HG03457 (cell line): ENCODE results near the gene PCDHA1.
"Not testable (repeated sequence)": the region's sequence is repeated elsewhere in the genome, so short reads cannot be mapped to it uniquely, and the experiment has no call there.

ENCODE experiments used
- ATAC-seq: cut with Tn5 transposase; IDR thresholded peaks from one replicate; pipeline ENCODE4 v1.9.1; 2021; ENCODE audit warnings: moderate number of reproducible peaks; ENCODE audit not compliant: unreplicated experiment

The PCDHA1 gene

DNA sequence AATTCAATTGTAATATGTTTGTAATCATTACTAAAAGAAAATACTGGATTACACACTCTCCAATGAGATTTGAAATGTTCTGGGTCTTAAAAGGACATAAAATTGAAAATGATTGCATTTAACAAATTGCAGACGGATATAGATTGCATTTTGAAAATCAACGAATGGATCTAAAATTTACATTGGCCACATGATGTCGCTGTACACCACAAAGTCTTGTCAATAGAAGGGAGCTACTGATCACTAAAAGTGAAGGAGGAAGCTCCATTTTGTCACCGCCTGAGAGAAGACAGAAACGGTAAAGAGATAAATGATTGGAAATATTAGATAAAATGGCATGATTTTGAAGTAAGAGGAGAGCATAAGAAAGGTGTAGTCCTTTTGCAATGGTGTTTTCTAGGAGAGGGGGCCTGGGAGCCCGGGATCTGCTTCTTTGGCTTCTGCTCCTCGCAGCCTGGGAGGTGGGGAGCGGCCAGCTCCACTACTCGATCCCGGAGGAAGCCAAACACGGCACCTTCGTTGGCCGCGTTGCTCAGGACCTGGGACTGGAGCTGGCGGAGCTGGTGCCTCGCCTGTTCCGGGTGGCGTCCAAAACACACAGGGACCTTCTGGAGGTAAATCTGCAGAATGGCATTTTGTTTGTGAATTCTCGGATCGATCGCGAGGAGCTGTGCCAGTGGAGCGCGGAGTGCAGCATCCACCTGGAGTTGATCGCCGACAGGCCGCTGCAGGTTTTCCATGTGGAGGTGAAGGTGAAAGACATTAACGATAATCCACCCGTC, at the start of gene PCDHA1:
PCDHA1 (plus strand) TSS at position 236 of the 782 bp plus-strand sequence.
- no peak for ATAC-seq

DNA sequence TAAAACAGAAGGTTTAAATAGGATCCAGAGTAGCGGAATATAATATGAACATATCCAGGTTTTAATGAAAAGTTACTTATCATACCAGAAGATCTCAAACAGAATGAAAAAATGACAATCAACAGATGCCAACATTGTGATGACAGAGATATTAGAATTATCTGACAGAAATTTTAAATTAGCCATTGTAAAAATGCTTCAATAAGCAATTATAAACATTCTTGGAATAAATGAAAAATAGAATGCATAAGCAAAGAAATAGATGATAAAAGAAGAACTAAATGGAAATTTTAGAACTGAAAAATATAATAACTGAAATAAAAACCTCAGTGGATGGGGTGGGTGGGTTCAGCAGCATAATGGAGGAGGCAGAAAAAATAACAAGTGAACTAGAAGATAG, 48.5 kb upstream of the PCDHA1 start:
- no peak for ATAC-seq

DNA sequence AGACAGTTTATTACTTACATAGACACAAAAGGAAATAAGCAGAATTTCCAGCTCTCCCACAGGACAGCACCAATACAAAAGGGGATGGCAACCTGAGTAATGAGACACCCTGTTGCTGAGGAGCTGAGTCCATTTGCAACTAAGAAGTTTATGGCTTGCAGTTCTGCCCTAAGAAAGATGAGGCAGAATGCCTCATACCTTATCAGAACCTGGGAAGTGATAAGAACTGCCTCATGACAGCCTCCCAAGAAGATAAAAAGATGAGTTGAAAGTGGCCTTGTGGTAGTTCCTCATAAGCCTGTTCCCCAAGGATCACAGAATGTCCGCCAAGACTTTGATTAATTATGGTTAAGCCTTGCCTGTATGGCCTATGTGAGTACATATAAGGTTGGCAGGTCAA, 44.0 kb upstream of the PCDHA1 start:
- no peak for ATAC-seq

DNA sequence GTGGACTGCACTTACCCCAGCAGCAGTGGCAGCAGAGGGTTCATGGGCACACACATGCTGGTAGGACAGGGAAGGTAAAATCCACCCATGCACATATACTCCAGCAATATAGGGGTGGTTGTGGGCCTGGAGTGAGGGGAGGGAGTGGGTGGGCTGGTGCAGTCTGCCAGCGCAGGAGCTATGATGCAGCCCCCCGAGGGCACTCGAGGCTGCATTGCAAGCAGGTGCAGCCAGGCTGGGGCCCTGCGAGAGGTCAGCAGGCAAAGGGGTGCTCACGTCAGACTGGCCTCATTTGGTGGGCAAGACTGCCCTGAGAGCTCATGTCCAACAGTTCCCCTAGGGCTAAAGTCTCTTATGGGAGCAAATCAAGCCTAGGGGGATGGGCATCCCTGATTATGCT, 32.4 kb upstream of the PCDHA1 start:
- no peak for ATAC-seq

DNA sequence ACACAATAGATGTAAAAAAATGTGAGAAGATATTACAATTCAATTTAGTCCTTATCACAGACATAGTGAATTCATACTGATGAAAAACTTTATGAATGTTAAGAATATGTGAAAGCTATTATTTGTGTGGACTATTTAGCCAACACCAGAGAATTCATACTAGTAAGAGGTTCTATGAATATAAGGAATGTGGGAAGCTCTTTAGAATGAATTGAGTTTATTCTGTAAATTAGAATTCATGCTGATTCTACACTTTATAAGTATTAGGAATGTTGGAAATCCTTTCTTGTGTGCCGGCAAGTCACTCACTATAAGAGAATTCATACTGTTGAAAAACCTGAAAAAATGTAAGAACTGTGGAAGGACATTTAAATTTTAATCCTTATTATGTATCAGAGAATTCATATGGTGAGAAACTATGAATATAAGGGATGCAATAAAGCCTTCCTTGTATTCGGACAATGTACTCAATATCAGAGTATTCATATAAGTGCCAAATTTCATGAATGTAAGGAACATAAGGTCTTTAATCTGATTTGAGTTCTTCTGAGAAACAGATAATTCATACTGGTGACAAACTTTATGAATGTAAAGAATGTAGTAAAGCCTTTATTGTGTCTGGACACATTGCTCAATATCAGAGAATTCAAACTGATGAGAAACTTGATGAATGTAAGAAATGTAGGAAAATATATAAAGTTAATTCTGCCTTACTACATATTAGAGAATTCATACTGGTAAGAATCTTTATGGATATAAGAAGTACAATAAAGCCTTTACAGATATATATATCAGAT, 21.6 kb upstream of the PCDHA1 start:
- ATAC-seq = no peak

DNA sequence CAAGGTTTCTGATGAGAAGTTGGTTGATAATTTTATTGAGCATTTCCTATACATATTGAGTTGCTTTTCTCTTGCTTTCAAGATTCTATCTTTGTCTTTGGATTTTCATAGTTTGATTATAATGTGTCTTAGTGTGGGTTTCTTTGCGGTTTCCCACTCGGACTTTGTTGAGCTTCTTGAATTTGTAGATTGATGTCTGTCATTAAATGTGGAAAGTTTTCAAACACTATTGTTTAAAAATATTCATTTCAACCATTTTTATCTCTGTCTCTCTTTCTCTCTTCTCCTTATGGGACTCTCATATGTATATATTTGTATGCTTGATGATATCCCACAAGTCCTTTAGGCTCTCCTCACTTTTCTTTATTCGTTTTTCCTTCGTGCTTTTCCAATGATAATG, 18.5 kb upstream of the PCDHA1 start:
- no peak for ATAC-seq

DNA sequence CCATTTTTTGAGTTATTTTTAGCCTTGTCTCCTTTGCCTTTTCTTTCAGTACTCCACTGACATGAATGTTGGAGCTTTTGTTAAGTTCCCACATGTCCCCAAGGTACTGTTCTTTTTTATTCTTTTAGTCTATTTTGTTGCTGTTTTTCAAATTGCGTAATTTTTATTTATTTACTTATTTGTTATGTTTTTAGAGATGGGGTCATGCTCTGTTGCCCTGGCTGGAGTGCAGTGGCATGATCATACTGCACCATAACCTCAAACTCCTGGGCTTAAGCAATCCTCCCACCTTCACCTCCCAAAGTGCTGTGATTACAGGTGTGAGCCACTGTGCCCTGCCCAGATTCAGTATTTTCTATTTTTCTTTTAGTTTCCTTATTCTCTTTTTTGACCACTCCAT, 5.4 kb upstream of the PCDHA1 start:
- no peak for ATAC-seq

DNA sequence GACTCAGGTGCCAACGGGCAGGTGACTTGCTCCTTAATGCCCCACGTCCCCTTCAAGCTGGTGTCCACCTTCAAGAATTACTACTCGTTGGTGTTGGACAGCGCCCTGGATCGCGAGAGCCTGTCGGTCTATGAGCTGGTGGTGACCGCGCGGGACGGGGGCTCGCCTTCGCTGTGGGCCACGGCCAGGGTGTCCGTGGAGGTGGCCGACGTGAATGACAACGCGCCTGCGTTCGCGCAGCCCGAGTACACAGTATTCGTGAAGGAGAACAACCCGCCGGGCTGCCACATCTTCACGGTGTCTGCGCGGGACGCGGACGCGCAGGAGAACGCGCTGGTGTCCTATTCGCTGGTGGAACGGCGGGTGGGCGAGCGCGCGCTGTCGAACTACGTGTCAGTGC, 1.5 kb downstream of the PCDHA1 start:
- not testable (repeated sequence) for ATAC-seq

DNA sequence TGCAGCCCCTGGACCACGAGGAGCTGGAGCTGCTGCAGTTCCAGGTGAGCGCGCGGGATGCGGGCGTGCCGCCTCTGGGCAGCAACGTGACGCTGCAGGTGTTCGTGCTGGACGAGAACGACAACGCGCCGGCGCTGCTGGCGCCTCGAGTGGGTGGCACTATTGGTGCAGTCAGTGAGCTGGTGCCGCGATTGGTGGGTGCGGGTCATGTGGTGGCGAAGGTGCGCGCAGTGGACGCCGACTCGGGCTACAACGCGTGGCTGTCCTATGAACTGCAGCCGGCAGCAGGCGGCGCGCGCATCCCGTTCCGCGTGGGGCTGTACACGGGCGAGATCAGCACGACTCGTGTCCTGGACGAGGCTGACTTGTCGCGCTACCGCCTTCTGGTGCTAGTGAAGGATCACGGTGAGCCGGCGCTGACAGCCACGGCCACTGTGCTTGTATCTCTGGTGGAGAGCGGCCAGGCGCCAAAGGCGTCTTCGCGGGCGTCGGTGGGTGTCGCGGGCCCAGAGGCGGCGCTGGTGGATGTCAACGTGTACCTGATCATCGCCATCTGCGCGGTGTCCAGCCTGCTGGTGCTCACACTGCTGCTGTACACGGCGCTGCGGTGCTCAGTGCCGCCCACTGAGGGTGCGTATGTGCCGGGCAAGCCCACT, 2.0 kb downstream of the PCDHA1 start:
- ATAC-seq = not testable (repeated sequence)

DNA sequence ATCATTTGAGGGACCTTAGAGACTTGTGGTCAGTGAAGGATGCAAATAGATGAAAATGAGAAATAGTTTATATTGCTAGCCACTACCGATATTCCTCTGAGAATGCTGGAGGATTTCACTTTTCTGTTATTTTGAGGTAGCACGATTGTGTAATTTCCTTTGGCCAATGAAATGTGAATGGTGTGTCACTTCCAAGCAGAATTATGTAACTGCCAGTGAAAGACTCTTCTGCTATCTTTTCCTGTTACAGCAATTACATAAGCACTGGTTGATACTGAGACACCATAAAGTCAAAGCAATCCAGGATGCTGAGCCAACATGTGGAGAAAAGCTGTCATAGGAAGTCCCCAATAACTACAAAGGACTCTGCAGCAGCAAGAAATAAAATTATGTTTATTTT, 5.1 kb downstream of the PCDHA1 start:
- no peak for ATAC-seq

DNA sequence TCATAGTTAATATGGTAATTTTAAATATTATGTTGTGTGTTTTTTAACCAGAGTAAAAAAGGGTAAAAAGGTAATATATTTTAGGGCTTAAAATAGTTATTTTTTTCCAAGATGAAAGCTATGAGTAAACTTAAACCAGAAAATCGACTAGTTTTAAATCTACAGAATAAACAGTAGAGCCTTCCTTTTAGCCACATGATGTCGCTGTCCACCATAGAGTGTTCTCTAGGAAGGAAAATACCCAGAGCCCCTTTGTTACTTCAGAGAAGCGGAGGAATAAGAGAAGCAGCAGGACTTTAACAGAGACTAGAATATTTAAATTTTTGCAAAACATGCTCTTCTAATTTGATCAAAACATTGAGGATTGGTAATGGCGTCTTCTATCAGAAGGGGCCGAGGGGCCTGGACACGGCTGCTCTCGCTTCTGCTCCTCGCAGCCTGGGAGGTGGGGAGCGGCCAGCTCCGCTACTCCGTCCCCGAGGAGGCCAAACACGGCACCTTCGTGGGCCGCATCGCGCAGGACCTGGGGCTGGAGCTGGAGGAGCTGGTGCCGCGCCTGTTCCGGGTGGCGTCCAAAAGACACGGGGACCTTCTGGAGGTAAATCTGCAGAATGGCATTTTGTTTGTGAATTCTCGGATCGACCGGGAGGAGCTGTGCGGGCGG, 8.8 kb downstream of the PCDHA1 start, which contains the start of gene PCDHA2:
PCDHA2 (plus strand) TSS at position 258 of the 664 bp plus-strand sequence.
- ATAC-seq = no peak

DNA sequence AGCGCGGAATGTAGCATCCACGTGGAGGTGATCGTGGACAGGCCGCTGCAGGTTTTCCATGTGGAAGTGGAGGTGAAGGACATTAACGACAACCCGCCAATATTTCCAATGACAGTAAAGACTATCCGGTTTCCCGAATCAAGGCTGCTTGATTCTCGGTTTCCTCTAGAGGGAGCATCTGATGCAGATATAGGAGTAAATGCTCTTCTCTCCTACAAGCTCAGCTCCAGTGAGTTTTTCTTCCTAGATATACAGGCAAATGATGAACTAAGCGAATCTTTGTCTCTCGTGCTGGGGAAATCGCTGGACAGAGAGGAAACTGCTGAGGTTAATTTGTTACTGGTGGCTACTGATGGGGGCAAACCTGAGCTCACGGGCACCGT, 9.3 kb downstream of the PCDHA1 start:
- no peak for ATAC-seq

DNA sequence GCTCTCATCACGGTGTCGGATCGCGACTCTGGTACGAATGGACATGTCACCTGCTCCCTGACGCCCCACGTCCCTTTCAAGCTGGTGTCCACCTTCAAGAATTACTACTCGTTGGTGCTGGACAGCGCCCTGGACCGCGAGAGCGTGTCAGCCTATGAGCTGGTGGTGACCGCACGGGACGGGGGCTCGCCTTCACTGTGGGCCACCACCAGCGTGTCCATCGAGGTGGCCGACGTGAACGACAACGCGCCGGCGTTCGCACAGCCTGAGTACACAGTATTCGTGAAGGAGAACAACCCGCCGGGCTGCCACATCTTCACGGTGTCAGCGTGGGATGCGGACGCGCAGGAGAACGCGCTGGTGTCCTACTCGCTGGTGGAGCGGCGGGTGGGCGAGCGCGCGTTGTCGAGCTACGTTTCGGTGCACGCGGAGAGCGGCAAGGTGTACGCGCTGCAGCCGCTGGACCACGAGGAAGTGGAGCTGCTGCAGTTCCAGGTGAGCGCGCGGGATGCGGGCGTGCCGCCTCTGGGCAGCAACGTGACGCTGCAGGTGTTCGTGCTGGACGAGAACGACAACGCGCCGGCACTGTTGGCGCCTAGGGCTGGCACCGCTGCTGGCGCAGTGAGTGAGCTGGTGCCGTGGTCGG, 10.3 kb downstream of the PCDHA1 start:
- ATAC-seq = not testable (repeated sequence)

DNA sequence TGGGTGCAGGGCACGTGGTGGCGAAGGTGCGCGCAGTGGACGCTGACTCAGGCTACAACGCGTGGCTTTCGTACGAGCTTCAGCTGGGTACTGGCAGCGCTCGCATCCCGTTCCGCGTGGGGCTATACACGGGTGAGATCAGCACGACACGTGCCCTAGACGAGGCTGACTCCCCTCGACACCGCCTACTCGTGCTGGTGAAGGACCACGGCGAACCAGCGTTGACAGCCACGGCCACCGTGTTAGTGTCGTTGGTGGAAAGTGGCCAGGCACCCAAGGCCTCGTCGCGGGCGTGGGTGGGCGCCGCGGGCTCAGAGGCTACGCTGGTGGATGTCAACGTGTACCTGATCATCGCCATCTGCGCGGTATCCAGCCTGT, 10.8 kb downstream of the PCDHA1 start:
- no peak for ATAC-seq

DNA sequence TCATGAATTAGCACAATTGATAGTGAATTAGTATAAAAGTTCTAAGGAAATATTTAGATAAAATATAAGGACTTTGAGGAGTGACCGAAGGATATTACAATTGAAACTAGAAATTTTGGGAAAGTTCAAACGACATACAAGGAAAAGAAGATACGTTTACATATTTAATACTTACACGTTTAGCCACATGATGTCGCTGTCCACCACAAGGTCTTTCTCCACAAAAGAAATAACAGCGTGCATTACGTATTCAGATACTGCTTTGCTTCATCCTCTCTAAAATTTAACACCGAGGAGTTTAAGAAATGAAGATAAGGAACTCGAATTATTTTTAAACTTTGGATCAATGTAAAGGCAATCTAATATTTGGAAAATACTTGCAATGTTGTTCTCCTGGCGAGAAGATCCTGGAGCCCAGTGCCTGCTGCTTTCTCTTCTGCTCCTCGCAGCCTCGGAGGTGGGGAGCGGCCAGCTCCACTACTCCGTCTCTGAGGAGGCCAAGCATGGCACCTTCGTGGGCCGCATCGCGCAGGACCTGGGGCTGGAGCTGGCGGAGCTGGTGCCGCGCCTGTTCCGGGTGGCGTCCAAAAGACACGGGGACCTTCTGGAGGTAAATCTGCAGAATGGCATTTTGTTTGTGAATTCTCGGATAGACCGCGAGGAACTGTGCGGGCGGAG, 15.0 kb downstream of the PCDHA1 start, which contains the start of gene PCDHA3:
PCDHA3 (plus strand) TSS at position 242 of the 678 bp plus-strand sequence.
- no peak for ATAC-seq

DNA sequence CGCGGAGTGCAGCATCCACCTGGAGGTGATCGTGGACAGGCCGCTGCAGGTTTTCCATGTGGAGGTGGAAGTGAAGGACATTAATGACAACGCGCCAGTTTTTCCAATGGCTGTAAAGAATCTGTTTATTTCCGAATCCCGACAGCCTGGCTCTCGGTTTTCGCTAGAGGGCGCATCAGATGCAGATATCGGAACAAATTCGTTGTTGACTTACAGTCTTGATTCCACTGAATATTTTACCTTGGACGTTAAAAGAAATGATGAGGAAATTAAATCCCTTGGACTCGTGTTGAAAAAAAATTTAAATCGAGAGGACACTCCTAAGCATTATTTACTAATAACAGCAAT, 15.5 kb downstream of the PCDHA1 start:
- ATAC-seq = no peak

DNA sequence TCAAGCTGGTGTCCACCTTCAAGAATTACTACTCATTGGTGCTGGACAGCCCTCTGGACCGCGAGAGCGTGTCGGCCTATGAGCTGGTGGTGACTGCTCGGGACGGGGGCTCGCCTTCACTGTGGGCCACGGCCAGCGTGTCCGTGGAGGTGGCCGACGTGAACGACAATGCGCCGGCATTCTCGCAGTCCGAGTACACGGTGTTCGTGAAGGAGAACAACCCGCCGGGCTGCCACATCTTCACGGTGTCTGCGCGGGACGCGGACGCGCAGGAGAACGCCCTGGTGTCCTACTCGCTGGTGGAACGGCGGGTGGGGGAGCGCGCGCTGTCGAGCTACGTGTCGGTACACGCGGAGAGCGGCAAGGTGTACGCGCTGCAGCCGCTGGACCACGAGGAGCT, 16.4 kb downstream of the PCDHA1 start:
- not testable (repeated sequence) for ATAC-seq

DNA sequence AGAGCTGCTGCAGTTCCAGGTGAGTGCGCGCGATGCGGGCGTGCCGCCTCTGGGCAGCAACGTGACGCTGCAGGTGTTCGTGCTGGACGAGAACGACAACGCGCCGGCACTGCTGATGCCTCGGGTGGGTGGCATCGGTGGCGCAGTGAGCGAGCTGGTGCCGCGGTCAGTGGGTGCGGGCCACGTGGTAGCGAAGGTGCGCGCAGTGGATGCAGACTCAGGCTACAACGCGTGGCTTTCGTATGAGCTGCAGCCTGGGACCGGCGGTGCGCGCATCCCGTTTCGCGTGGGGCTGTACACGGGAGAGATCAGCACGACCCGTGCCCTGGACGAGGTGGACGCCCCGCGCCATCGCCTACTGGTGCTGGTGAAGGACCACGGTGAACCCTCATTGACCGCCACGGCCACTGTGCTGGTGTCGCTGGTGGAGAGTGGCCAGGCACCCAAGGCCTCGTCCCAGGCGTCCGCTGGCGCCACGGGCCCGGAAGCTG, 16.9 kb downstream of the PCDHA1 start:
- ATAC-seq = no peak

DNA sequence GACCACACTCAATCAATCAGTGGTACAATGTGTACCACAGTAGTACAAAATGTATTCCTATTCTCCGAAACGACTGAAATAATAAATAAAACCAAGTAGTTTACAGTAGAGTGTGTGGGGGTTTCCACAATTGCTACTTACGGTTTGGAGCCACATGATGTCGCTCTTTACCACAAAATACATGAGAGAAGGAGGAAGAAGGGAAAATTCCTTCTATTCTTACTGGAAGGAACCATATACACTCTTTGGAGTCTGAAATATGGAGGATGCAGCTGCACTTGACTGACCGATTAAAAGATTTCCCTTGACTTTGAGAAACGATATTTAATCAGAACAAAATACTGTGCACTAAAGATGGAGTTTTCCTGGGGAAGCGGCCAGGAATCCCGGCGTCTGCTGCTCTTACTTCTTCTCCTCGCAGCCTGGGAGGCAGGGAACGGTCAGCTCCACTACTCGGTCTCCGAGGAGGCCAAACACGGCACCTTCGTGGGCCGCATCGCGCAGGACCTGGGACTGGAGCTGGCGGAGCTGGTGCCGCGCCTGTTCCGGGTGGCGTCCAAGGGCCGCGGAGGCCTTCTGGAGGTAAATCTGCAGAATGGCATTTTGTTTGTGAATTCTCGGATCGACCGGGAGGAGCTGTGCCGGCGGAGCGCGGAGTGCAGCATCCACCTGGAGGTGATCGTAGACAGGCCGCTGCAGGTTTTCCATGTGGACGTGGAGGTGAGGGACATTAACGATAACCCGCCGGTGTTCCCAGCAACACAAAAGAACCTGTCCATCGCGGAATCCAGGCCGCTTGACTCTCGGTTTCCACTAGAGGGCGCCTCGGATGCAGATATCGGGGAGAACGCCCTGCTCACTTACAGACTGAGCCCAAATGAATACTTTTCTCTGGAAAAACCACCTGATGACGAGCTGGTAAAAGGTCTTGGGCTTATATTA, 21.2 kb downstream of the PCDHA1 start, which contains the start of gene PCDHA4:
PCDHA4 (plus strand) TSS at position 235 of the 942 bp plus-strand sequence.
- ATAC-seq = no peak
